Measurements from ENCODE around the gene SLC4A4. TPM values are rescaled to one million over a fixed set of nuclear protein-coding genes. Genes with fewer than 3 reads are reported as not detected.
"Not testable (repeated sequence)": the region's sequence is repeated elsewhere in the genome, so short reads cannot be mapped to it uniquely, and the experiment has no call there.

SLC4A4 gene
- polyA plus RNA-seq, 1 donor (not counting 4 experiments of a cell fraction or from before 2014, with no cell fraction given) = 0.29 TPM

DNA sequence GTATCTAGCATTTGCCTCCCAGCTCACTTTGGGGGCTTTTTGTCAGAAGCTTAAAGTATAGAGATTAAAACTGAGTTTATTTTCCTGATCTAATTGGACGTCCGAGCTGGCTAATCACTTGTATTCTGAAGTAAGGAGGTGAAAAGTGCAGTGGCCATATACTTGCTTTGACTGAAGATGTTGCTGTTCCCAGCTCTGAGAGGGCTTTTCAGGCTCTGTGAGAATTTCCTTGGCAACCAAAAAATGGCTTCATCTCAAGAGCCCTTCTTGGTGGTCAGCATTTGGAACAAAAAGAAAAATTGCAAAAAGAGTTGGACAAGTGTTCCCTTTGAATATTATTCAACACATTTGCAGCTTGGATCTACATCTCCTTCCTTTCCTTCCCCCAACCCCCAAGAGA, 67.0 kb downstream of the SLC4A4 start:
- Histone ChIP-seq H4K20me1 (ENCODE audit: control insufficient read depth, extremely low read depth, insufficient read depth, low read length) (no peaks in the 10 kb centered on the region), H3K27me3 (ENCODE audit: control insufficient read depth, extremely low read depth, insufficient read depth, low read length) (no peaks in the 10 kb centered on the region), H3K4me3 (ENCODE audit: control insufficient read depth in 2 of 3, extremely low read depth in 1 of 3, insufficient read depth in 2 of 3, low read depth in 1 of 3, low read length in 3 of 3) (no peak overlapping the region), H3K9me1 (ENCODE audit: control insufficient read depth, extremely low read depth, insufficient read depth, low read length) (no peaks in the 10 kb centered on the region), H3K9ac (ENCODE audit: control insufficient read depth, extremely low read depth, insufficient read depth, low read length) (no peak overlapping the region), H3K9me3 (ENCODE audit: control insufficient read depth, low read depth, low read length) (no peaks in the 10 kb centered on the region), H3K36me3 (ENCODE audit: control insufficient read depth in 2 of 2, extremely low read depth in 1 of 2, insufficient read depth in 2 of 2, low read length in 2 of 2) (no peaks in the 10 kb centered on the region), H3K4me1 (ENCODE audit: control insufficient read depth, extremely low read depth, insufficient read depth, low read length) (no peaks in the 10 kb centered on the region), H2AFZ (ENCODE audit: control insufficient read depth, low read length) (no peak overlapping the region), H3K4me2 (ENCODE audit: control insufficient read depth, extremely low read depth, insufficient read depth, low read depth, low read length) (no peak overlapping the region), H3K79me2 (ENCODE audit: control insufficient read depth, insufficient read depth, low read length) (no peaks in the 10 kb centered on the region), H3K27ac (ENCODE audit: control insufficient read depth, insufficient read depth, low read length) (no peak overlapping the region)
- dilution Hi-C loops (cut with MboI; ENCODE audit: extremely low pct_ligation_motif_present, low sequenced_read_pairs) = no loop called here
- no peak for DNase-seq (ENCODE audit: low read depth, low spot score)
- no peak for TF ChIP-seq EZH2 (IDR thresholded peaks at IDR 0.05; ENCODE audit: low read length)
- TF ChIP-seq, protein P1, sequence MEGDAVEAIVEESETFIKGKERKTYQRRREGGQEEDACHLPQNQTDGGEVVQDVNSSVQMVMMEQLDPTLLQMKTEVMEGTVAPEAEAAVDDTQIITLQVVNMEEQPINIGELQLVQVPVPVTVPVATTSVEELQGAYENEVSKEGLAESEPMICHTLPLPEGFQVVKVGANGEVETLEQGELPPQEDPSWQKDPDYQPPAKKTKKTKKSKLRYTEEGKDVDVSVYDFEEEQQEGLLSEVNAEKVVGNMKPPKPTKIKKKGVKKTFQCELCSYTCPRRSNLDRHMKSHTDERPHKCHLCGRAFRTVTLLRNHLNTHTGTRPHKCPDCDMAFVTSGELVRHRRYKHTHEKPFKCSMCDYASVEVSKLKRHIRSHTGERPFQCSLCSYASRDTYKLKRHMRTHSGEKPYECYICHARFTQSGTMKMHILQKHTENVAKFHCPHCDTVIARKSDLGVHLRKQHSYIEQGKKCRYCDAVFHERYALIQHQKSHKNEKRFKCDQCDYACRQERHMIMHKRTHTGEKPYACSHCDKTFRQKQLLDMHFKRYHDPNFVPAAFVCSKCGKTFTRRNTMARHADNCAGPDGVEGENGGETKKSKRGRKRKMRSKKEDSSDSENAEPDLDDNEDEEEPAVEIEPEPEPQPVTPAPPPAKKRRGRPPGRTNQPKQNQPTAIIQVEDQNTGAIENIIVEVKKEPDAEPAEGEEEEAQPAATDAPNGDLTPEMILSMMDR (optimal IDR thresholded peaks at IDR 0.05 in 1 of 3, IDR thresholded peaks at IDR 0.05 in 1 of 3, conservative IDR thresholded peaks at IDR 0.05 in 1 of 3; ENCODE audit: extremely low read depth in 1 of 3, insufficient read depth in 2 of 3, low read length in 3 of 3) = no peak
- FAIRE-seq = no peak

DNA sequence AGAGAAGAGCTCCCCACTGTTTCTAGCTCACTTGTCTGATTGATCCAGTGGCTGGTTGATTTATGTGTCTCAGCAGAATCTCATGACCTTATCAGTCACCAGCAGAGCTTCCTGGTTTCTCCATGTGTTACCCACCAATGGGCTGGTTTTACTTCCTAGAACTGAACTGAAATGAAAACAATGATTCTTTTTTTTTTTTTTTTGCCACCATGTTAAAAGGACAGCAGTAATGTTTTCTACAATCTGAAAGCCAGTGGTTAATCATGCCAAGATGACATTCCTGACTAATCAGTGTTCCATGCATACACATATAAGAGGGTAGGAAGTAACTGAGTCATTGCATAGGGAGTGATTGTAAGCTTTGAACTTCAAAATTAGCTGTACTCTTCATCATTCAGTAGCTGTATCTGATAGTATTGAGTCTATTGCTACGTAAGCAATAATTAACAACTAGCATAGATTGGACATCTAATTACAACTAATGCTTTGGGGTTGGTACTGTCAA, 67.7 kb downstream of the SLC4A4 start:
- no peak overlapping the region for H3K9ac ChIP-seq (ENCODE audit: control insufficient read depth, extremely low read depth, insufficient read depth, low read length)
- no peaks in the 10 kb centered on the region for H3K9me3 ChIP-seq (ENCODE audit: control insufficient read depth, low read depth, low read length)
- dilution Hi-C loops (cut with MboI; ENCODE audit: extremely low pct_ligation_motif_present, low sequenced_read_pairs) = no loop called here
- H3K27me3 ChIP-seq (ENCODE audit: control insufficient read depth, extremely low read depth, insufficient read depth, low read length) = no peaks in the 10 kb centered on the region
- H3K4me3 ChIP-seq (ENCODE audit: control insufficient read depth in 2 of 3, extremely low read depth in 1 of 3, insufficient read depth in 2 of 3, low read depth in 1 of 3, low read length in 3 of 3) = no peak overlapping the region
- H3K27ac ChIP-seq (ENCODE audit: control insufficient read depth, insufficient read depth, low read length) = no peak overlapping the region
- no peak for DNase-seq (ENCODE audit: low read depth, low spot score)
- H3K36me3 ChIP-seq (ENCODE audit: control insufficient read depth in 2 of 2, extremely low read depth in 1 of 2, insufficient read depth in 2 of 2, low read length in 2 of 2) = no peaks in the 10 kb centered on the region
- H3K4me2 ChIP-seq (ENCODE audit: control insufficient read depth, extremely low read depth, insufficient read depth, low read depth, low read length) = no peak overlapping the region
- H4K20me1 ChIP-seq (ENCODE audit: control insufficient read depth, extremely low read depth, insufficient read depth, low read length) = no peaks in the 10 kb centered on the region
- TF ChIP-seq EZH2 (IDR thresholded peaks at IDR 0.05; ENCODE audit: low read length) = no peak
- TF ChIP-seq, protein P1 (optimal IDR thresholded peaks at IDR 0.05 in 1 of 3, IDR thresholded peaks at IDR 0.05 in 1 of 3, conservative IDR thresholded peaks at IDR 0.05 in 1 of 3; ENCODE audit: extremely low read depth in 1 of 3, insufficient read depth in 2 of 3, low read length in 3 of 3) = no peak
- no peaks in the 10 kb centered on the region for H3K79me2 ChIP-seq (ENCODE audit: control insufficient read depth, insufficient read depth, low read length)
- no peaks in the 10 kb centered on the region for H3K4me1 ChIP-seq (ENCODE audit: control insufficient read depth, extremely low read depth, insufficient read depth, low read length)
- H2AFZ ChIP-seq (ENCODE audit: control insufficient read depth, low read length) = no peak overlapping the region
- no peak for FAIRE-seq
- no peaks in the 10 kb centered on the region for H3K9me1 ChIP-seq (ENCODE audit: control insufficient read depth, extremely low read depth, insufficient read depth, low read length)

DNA sequence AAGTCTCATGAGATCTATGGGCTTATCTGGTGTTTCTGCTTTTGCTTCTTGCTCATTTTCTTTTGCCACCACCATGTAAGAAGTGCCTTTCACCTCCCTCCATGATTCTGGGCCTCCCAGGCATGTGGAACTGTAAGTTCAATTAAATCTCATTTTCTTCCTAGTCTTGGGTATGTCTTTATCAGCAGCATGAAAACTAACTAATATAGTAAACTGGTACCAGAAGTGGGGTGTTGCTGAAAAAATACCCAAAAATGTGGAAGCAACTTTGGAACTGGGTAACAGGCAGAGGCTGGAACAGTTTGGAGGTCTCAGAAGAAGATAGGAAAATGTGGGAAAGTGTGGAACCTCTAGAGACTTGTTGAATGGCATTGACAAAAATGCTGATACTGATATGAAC, 70.1 kb downstream of the SLC4A4 start:
- DNase-seq (ENCODE audit: low read depth, low spot score); H3K9ac ChIP-seq (ENCODE audit: control insufficient read depth, extremely low read depth, insufficient read depth, low read length); H3K9me3 ChIP-seq (ENCODE audit: control insufficient read depth, low read depth, low read length); H2AFZ ChIP-seq (ENCODE audit: control insufficient read depth, low read length); dilution Hi-C loops (cut with MboI; ENCODE audit: extremely low pct_ligation_motif_present, low sequenced_read_pairs); H3K4me3 ChIP-seq (ENCODE audit: control insufficient read depth in 2 of 3, extremely low read depth in 1 of 3, insufficient read depth in 2 of 3, low read depth in 1 of 3, low read length in 3 of 3); FAIRE-seq; H4K20me1 ChIP-seq (ENCODE audit: control insufficient read depth, extremely low read depth, insufficient read depth, low read length); H3K27ac ChIP-seq (ENCODE audit: control insufficient read depth, insufficient read depth, low read length); H3K4me2 ChIP-seq (ENCODE audit: control insufficient read depth, extremely low read depth, insufficient read depth, low read depth, low read length); H3K79me2 ChIP-seq (ENCODE audit: control insufficient read depth, insufficient read depth, low read length); H3K36me3 ChIP-seq (ENCODE audit: control insufficient read depth in 2 of 2, extremely low read depth in 1 of 2, insufficient read depth in 2 of 2, low read length in 2 of 2); H3K9me1 ChIP-seq (ENCODE audit: control insufficient read depth, extremely low read depth, insufficient read depth, low read length); H3K27me3 ChIP-seq (ENCODE audit: control insufficient read depth, extremely low read depth, insufficient read depth, low read length); H3K4me1 ChIP-seq (ENCODE audit: control insufficient read depth, extremely low read depth, insufficient read depth, low read length): not testable (repeated sequence)
